Stomach (tissue), 9 donors: ENCODE data around the gene CER1. TPM values are rescaled to one million over a fixed set of nuclear protein-coding genes. Genes with fewer than 3 reads are reported as not detected.

Experiments used
- DNase-seq, 2 donors: peaks; one replicate each; pipeline versions ENCODE4 v3.0.0 to v3.0.0-alpha.2; 2013 to 2019
- H3K27ac ChIP-seq, 5 donors: fragments of 200-600 bp in 4 of 5; sonication (generic) in 4 of 5; one replicate each; pipeline ENCODE4 v1.5.1; 2013 to 2019; ENCODE audit warnings: mild to moderate bottlenecking in 1 of 5, moderate library complexity in 1 of 5
- H3K27me3 ChIP-seq, 3 donors: fragments of 200-600 bp; sonication (generic); one replicate each; pipeline ENCODE4 v1.5.1; 2017 to 2019; ENCODE audit warnings: mixed run types in 1 of 3
- H3K36me3 ChIP-seq, 4 donors: fragments of 200-600 bp; sonication (generic); 1 replicate in 3 of 4; 2 replicates in 1 of 4; pipeline ENCODE4 v1.5.1; 2016 to 2019
- H3K4me1 ChIP-seq, 4 donors: fragments of 200-600 bp; sonication (generic); one replicate each; pipeline ENCODE4 v1.5.1; 2016 to 2019
- H3K4me3 ChIP-seq, 4 donors: fragments of 200-600 bp; sonication (generic) in 3 of 4; one replicate each; pipeline ENCODE4 v1.5.1; 2016 to 2019; ENCODE audit warnings: mild to moderate bottlenecking in 1 of 4
- H3K9me3 ChIP-seq, 4 donors: fragments of 200-600 bp; sonication (generic); one replicate each; pipeline ENCODE4 v1.5.1; 2016 to 2019
- CTCF ChIP-seq, 7 experiments: fragments of 450-650 bp in 4 of 7; fragments of 200-600 bp in 3 of 7; sonication (generic) in 3 of 7; IDR thresholded peaks; one replicate each; pipeline ENCODE4 v1.5.1; 2016 to 2019; ENCODE audit warnings: antibody characterized with exemption in 7 of 7, control low read depth in 2 of 7, mild to moderate bottlenecking in 1 of 7
- EP300 ChIP-seq: sonication (generic); formaldehyde crosslinking; IDR thresholded peaks from one replicate; pipeline ENCODE4 v1.6.1; 2017; ENCODE audit warnings: antibody characterized with exemption
- POLR2A ChIP-seq, 4 donors: fragments of 450-650 bp; IDR thresholded peaks; one replicate each; pipeline ENCODE4 v1.6.1; 2016; ENCODE audit warnings: antibody characterized with exemption in 4 of 4, control low read depth in 2 of 4, mild to moderate bottlenecking in 1 of 4, moderate library complexity in 1 of 4
- POLR2AphosphoS5 ChIP-seq, 3 donors: sonication (generic); formaldehyde crosslinking; IDR thresholded peaks; one replicate each; pipeline ENCODE4 v1.6.1; 2016; ENCODE audit warnings: antibody characterized with exemption in 3 of 3
- WGBS, 5 donors: extraction: QIAGEN DNeasy Blood & Tissue Kit in 3 of 5; methylation state at CpG; one replicate each; pipeline versions ENCODE4 v1.1.5 to v1.1.7; 2013 to 2018; 5-methylcytosine and 5-hydroxymethylcytosine counted together
- intact Hi-C: fragments of 100-400 bp; cut with DNase I; formaldehyde crosslinking; loops from one replicate; pipeline ENCODE4 v1.15.1; 2023; ENCODE audit warnings: low total_unique reads
- polyA plus RNA-seq, 3 donors: library from polyadenylated mRNA; stranded (reverse); fragments of 200-250 nt; gene quantifications; one replicate each; pipeline ENCODE4 v1.2.3, GENCODE V29; 2013
- total RNA-seq, 5 donors: library from RNA; depleted of rRNA; stranded (reverse); fragments of >200 nt; gene quantifications; one replicate each; pipeline versions ENCODE4 v1.1.0 to v1.2.3, GENCODE V29; 2014 to 2016
- donor health status: healthy with polysubstance abuse.
- donor health status: Bipolar disorder and iron deficiency.
- donor health status: healthy.

The CER1 gene
- total and polyA plus RNA-seq, 8 donors = not detected

- intact Hi-C loops = loop anchor here (10.0 kb wide), 1 partner anchor 151 kb away; no protein-coding TSS in a partner anchor
- Histone ChIP-seq H3K4me1 (peaks cover 0 to 4% (median 0%) of the 10 kb centered on the region in 4 donors), H3K4me3 (no peak overlapping the region), H3K36me3 (no peaks in the 10 kb centered on the region), H3K27me3 (no peaks in the 10 kb centered on the region), H3K27ac (no peak overlapping the region), H3K9me3 (no peaks in the 10 kb centered on the region)
- 88 to 93% (median 90%) methylated on average over 6 of the region's 6 CpGs for WGBS, 5 donors
- TF ChIP-seq POLR2A (IDR thresholded peaks at IDR 0.05) = no peak
- TF ChIP-seq CTCF (IDR thresholded peaks at IDR 0.05) = no peak
- TF ChIP-seq EP300 = no peak
- TF ChIP-seq POLR2AphosphoS5 (IDR thresholded peaks at IDR 0.05) = no peak
- peak in 1 of 2 donors; percentile 11 for DNase-seq
Observed at GRCh38 chr9:14766299-14766698, 43.8 kb upstream of the CER1 start.

- Histone ChIP-seq H3K4me3 (no peak overlapping the region), H3K27ac (no peak overlapping the region), H3K9me3 (no peaks in the 10 kb centered on the region), H3K36me3 (no peaks in the 10 kb centered on the region), H3K4me1 (no peaks in the 10 kb centered on the region), H3K27me3 (no peaks in the 10 kb centered on the region)
- TF ChIP-seq EP300 = no peak
- TF ChIP-seq CTCF (IDR thresholded peaks at IDR 0.05) = no peak
- TF ChIP-seq POLR2A (IDR thresholded peaks at IDR 0.05) = no peak
- TF ChIP-seq POLR2AphosphoS5 (IDR thresholded peaks at IDR 0.05) = no peak
- DNase-seq = no peak
- intact Hi-C loops = loop anchor here (10.0 kb wide), 1 partner anchor 147 kb away; no protein-coding TSS in a partner anchor
- 62 to 69% (median 68%) methylated on average over 2 of the region's 2 CpGs for WGBS, 5 donors
Observed at GRCh38 chr9:14761584-14761983, 39.1 kb upstream of the CER1 start.

GRCh38 chr9:14760060-14760459 lies 37.5 kb upstream of the CER1 start:
- H3K4me3 ChIP-seq = no peak overlapping the region
- DNase-seq = no peak
- no peaks in the 10 kb centered on the region for H3K27me3 ChIP-seq
- no peak overlapping the region for H3K27ac ChIP-seq
- no peaks in the 10 kb centered on the region for H3K36me3 ChIP-seq
- TF ChIP-seq CTCF (IDR thresholded peaks at IDR 0.05) = no peak
- no peaks in the 10 kb centered on the region for H3K4me1 ChIP-seq
- H3K9me3 ChIP-seq = no peaks in the 10 kb centered on the region
- WGBS, 5 donors = 0% methylated on average over 1 of the region's 1 CpG
- intact Hi-C loops = loop anchor here (10.0 kb wide), 1 partner anchor 145 kb away; no protein-coding TSS in a partner anchor

GRCh38 chr9:14756291-14756690 lies 33.8 kb upstream of the CER1 start:
- Histone ChIP-seq H3K36me3 (no peaks in the 10 kb centered on the region), H3K4me1 (no peaks in the 10 kb centered on the region), H3K9me3 (no peaks in the 10 kb centered on the region), H3K4me3 (no peak overlapping the region), H3K27ac (no peak overlapping the region), H3K27me3 (no peaks in the 10 kb centered on the region)
- TF ChIP-seq POLR2A (IDR thresholded peaks at IDR 0.05) = no peak
- TF ChIP-seq EP300 = no peak
- TF ChIP-seq CTCF (IDR thresholded peaks at IDR 0.05) = no peak
- TF ChIP-seq POLR2AphosphoS5 (IDR thresholded peaks at IDR 0.05) = no peak
- DNase-seq = no peak
- intact Hi-C loops = no loop called here
- WGBS, 5 donors = 64 to 75% (median 71%) methylated on average over 1 of the region's 1 CpG
